Thoracic aorta (tissue), 2 donors: ENCODE data around the gene GMPPA. TPM values are rescaled to one million over a fixed set of nuclear protein-coding genes. Genes with fewer than 3 reads are reported as not detected.

Source experiments
- ATAC-seq: fragments of 150-250 bp; one replicate; pipeline ENCODE4 v1.8.0; 2017; ENCODE audit warnings: low read depth; ENCODE audit not compliant: insufficient number of reproducible peaks, low FRiP score
- DNase-seq: peaks from one replicate; pipeline ENCODE4 v3.0.0-alpha.2; 2020; ENCODE audit warnings: low spot score
- H3K27ac ChIP-seq, 2 donors: fragments of 200-600 bp; sonication (generic); 1 replicate in 1 of 2; 2 replicates in 1 of 2; pipeline ENCODE4 v1.5.1; 2016; ENCODE audit warnings: mild to moderate bottlenecking in 2 of 2, moderate library complexity in 2 of 2
- H3K27me3 ChIP-seq: fragments of 200-600 bp; sonication (generic); replicated peaks from 2 replicates; pipeline ENCODE4 v1.6.0; 2016; ENCODE audit warnings: mild to moderate bottlenecking; ENCODE audit not compliant: insufficient read depth
- H3K36me3 ChIP-seq: fragments of 200-600 bp; sonication (generic); one replicate; pipeline ENCODE4 v1.5.1; 2016
- H3K4me1 ChIP-seq, 2 donors: fragments of 200-600 bp; sonication (generic); 1 replicate in 1 of 2; 2 replicates in 1 of 2; pipeline versions ENCODE4 v1.5.1 to v1.6.0; 2016; ENCODE audit warnings: low read depth in 2 of 2, mild to moderate bottlenecking in 1 of 2; ENCODE audit not compliant: control insufficient read depth in 1 of 2
- H3K4me3 ChIP-seq: fragments of 200-600 bp; sonication (generic); 2 replicates; pipeline ENCODE4 v1.5.1; 2016; ENCODE audit warnings: mild to moderate bottlenecking
- H3K9me3 ChIP-seq: fragments of 200-600 bp; sonication (generic); 2 replicates; pipeline ENCODE4 v1.5.1; 2016
- CTCF ChIP-seq: fragments of 200-600 bp; sonication (generic); IDR thresholded peaks from one replicate; pipeline ENCODE4 v1.5.1; 2019; ENCODE audit warnings: antibody characterized with exemption
- total RNA-seq, 2 donors: library from RNA; depleted of rRNA; stranded (reverse); fragments of >200 nt; gene quantifications; one replicate each; pipeline versions ENCODE4 v1.1.0 to v1.2.3, GENCODE V29; 2016

GMPPA gene
- total RNA-seq, 2 donors from 2014 or later = 30.5 to 56.5 TPM

- ATAC-seq = no peak
- no peak for TF ChIP-seq CTCF
- peaks cover 9 to 63% of the 10 kb centered on the region in 2 donors for H3K4me1 ChIP-seq
- H3K27me3 ChIP-seq = no peaks in the 10 kb centered on the region
- no peak overlapping the region for H3K4me3 ChIP-seq
- H3K27ac ChIP-seq = peak overlapping the region; percentile 46 to 63
- DNase-seq = no peak
- H3K9me3 ChIP-seq = no peaks in the 10 kb centered on the region
- H3K36me3 ChIP-seq = peaks cover 95% of the 10 kb centered on the region
These were observed 30.1 kb upstream of the GMPPA start for GRCh38 chr2:219468410-219469185.

GRCh38 chr2:219469186-219469724 lies 29.4 kb upstream of the GMPPA start:
- TF ChIP-seq CTCF = no peak
- Histone ChIP-seq H3K27ac (peak overlapping the region; percentile 46 to 63), H3K27me3 (no peaks in the 10 kb centered on the region), H3K4me1 (peaks cover 9 to 56% of the 10 kb centered on the region in 2 donors), H3K4me3 (no peak overlapping the region), H3K9me3 (no peaks in the 10 kb centered on the region), H3K36me3 (peaks cover 95% of the 10 kb centered on the region)
- ATAC-seq = no peak
- DNase-seq = no peak

- H3K4me1 ChIP-seq = peaks cover 4 to 46% of the 10 kb centered on the region in 2 donors
- H3K4me3 ChIP-seq = no peak overlapping the region
- peak overlapping the region; percentile 46 to 63 for H3K27ac ChIP-seq
- peaks cover 92% of the 10 kb centered on the region for H3K36me3 ChIP-seq
- H3K27me3 ChIP-seq = no peaks in the 10 kb centered on the region
- DNase-seq (no peak), ATAC-seq (no peak)
- TF ChIP-seq CTCF = no peak
- no peaks in the 10 kb centered on the region for H3K9me3 ChIP-seq
These were observed 28.3 kb upstream of the GMPPA start for GRCh38 chr2:219470429-219470828.

GRCh38 chr2:219471476-219472371 lies 27.0 kb upstream of the GMPPA start:
- Histone ChIP-seq H3K27ac (peak overlapping the region; percentile 19 to 34), H3K36me3 (peaks cover 88% of the 10 kb centered on the region), H3K27me3 (no peaks in the 10 kb centered on the region), H3K4me3 (no peak overlapping the region), H3K9me3 (no peaks in the 10 kb centered on the region), H3K4me1 (peaks cover 4 to 45% of the 10 kb centered on the region in 2 donors)
- DNase-seq (no peak), ATAC-seq (no peak)
- no peak for TF ChIP-seq CTCF
